OCI-LY1 (cell line): ENCODE measurements around the gene ASPRV1.

ENCODE experiments used
- EZH2 ChIP-seq: fragments of 200-600 bp; sonication (generic), shearing (Covaris generic); IDR thresholded peaks from 2 replicates; pipeline ENCODE4 v1.8.0; 2017; ENCODE audit warnings: borderline replicate concordance, mixed run types, mild to moderate bottlenecking, antibody characterized with exemption, low read length, moderate library complexity, mixed read lengths
- TF ChIP-seq, protein P1 (sequence below): fragments of 200-600 bp; sonication (generic), shearing (Covaris generic); IDR thresholded peaks from 2 replicates; pipeline ENCODE4 v1.5.1; 2017; ENCODE audit warnings: mild to moderate bottlenecking, antibody characterized with exemption, low read length, moderate library complexity, mixed read lengths

- no peak for TF ChIP-seq EZH2
- TF ChIP-seq, protein P1, sequence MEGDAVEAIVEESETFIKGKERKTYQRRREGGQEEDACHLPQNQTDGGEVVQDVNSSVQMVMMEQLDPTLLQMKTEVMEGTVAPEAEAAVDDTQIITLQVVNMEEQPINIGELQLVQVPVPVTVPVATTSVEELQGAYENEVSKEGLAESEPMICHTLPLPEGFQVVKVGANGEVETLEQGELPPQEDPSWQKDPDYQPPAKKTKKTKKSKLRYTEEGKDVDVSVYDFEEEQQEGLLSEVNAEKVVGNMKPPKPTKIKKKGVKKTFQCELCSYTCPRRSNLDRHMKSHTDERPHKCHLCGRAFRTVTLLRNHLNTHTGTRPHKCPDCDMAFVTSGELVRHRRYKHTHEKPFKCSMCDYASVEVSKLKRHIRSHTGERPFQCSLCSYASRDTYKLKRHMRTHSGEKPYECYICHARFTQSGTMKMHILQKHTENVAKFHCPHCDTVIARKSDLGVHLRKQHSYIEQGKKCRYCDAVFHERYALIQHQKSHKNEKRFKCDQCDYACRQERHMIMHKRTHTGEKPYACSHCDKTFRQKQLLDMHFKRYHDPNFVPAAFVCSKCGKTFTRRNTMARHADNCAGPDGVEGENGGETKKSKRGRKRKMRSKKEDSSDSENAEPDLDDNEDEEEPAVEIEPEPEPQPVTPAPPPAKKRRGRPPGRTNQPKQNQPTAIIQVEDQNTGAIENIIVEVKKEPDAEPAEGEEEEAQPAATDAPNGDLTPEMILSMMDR: no peak
Observed at GRCh38 chr2:69960821-69961220, 610 bp downstream of the ASPRV1 start.
